Thoracic aorta (tissue), 2 donors: ENCODE results near the gene ARHGEF28. TPM values are rescaled to one million over a fixed set of nuclear protein-coding genes. Genes with fewer than 3 reads are reported as not detected.

Source experiments
- ATAC-seq: fragments of 150-250 bp; one replicate; pipeline ENCODE4 v1.8.0; 2017; ENCODE audit warnings: low read depth; ENCODE audit not compliant: insufficient number of reproducible peaks, low FRiP score
- DNase-seq: peaks from one replicate; pipeline ENCODE4 v3.0.0-alpha.2; 2020; ENCODE audit warnings: low spot score
- H3K27ac ChIP-seq, 2 donors: fragments of 200-600 bp; sonication (generic); 1 replicate in 1 of 2; 2 replicates in 1 of 2; pipeline ENCODE4 v1.5.1; 2016; ENCODE audit warnings: mild to moderate bottlenecking in 2 of 2, moderate library complexity in 2 of 2
- H3K27me3 ChIP-seq: fragments of 200-600 bp; sonication (generic); replicated peaks from 2 replicates; pipeline ENCODE4 v1.6.0; 2016; ENCODE audit warnings: mild to moderate bottlenecking; ENCODE audit not compliant: insufficient read depth
- H3K36me3 ChIP-seq: fragments of 200-600 bp; sonication (generic); one replicate; pipeline ENCODE4 v1.5.1; 2016
- H3K4me1 ChIP-seq, 2 donors: fragments of 200-600 bp; sonication (generic); 1 replicate in 1 of 2; 2 replicates in 1 of 2; pipeline versions ENCODE4 v1.5.1 to v1.6.0; 2016; ENCODE audit warnings: low read depth in 2 of 2, mild to moderate bottlenecking in 1 of 2; ENCODE audit not compliant: control insufficient read depth in 1 of 2
- H3K4me3 ChIP-seq: fragments of 200-600 bp; sonication (generic); 2 replicates; pipeline ENCODE4 v1.5.1; 2016; ENCODE audit warnings: mild to moderate bottlenecking
- H3K9me3 ChIP-seq: fragments of 200-600 bp; sonication (generic); 2 replicates; pipeline ENCODE4 v1.5.1; 2016
- CTCF ChIP-seq: fragments of 200-600 bp; sonication (generic); IDR thresholded peaks from one replicate; pipeline ENCODE4 v1.5.1; 2019; ENCODE audit warnings: antibody characterized with exemption
- total RNA-seq, 2 donors: library from RNA; depleted of rRNA; stranded (reverse); fragments of >200 nt; gene quantifications; one replicate each; pipeline versions ENCODE4 v1.1.0 to v1.2.3, GENCODE V29; 2016

The ARHGEF28 gene
- total RNA-seq, 2 donors from 2014 or later: 35.5 to 40.8 TPM

GRCh38 chr5:73946919-73947602, 321.1 kb downstream of the ARHGEF28 start:
- H3K4me3 ChIP-seq: peak overlapping the region; percentile 25
- ATAC-seq (no peak), DNase-seq (no peak)
- no peak for TF ChIP-seq CTCF
- H3K27me3 ChIP-seq: no peaks in the 10 kb centered on the region
- no peaks in the 10 kb centered on the region for H3K36me3 ChIP-seq
- H3K27ac ChIP-seq: peak overlapping the region; percentile 26 to 29
- H3K9me3 ChIP-seq: no peaks in the 10 kb centered on the region
- peaks cover 10 to 32% of the 10 kb centered on the region in 2 donors for H3K4me1 ChIP-seq

GRCh38 chr5:73947906-73948640, 322.1 kb downstream of the ARHGEF28 start:
- no peaks in the 10 kb centered on the region for H3K9me3 ChIP-seq
- no peak for TF ChIP-seq CTCF
- H3K27me3 ChIP-seq: no peaks in the 10 kb centered on the region
- H3K36me3 ChIP-seq: no peaks in the 10 kb centered on the region
- H3K4me1 ChIP-seq: peaks cover 10 to 32% of the 10 kb centered on the region in 2 donors
- H3K27ac ChIP-seq: peak overlapping the region; percentile 3 to 26
- ATAC-seq: no peak
- DNase-seq: no peak
- H3K4me3 ChIP-seq: peak overlapping the region; percentile 0

- Histone ChIP-seq H3K27ac (peak overlapping the region; percentile 3 to 26), H3K36me3 (no peaks in the 10 kb centered on the region), H3K9me3 (no peaks in the 10 kb centered on the region), H3K27me3 (no peaks in the 10 kb centered on the region), H3K4me1 (peaks cover 10 to 32% of the 10 kb centered on the region in 2 donors), H3K4me3 (no peak overlapping the region)
- TF ChIP-seq CTCF: no peak
- DNase-seq (no peak), ATAC-seq (no peak)
These were observed 322.7 kb downstream of the ARHGEF28 start for GRCh38 chr5:73948720-73949119.

- Histone ChIP-seq H3K4me1 (peaks cover 10 to 32% of the 10 kb centered on the region in 2 donors), H3K27ac (no peak overlapping the region), H3K36me3 (no peaks in the 10 kb centered on the region), H3K4me3 (no peak overlapping the region), H3K9me3 (no peaks in the 10 kb centered on the region), H3K27me3 (no peaks in the 10 kb centered on the region)
- no peak for ATAC-seq
- DNase-seq: no peak
- no peak for TF ChIP-seq CTCF
These were observed 324.5 kb downstream of the ARHGEF28 start for GRCh38 chr5:73950441-73950873.

- DNase-seq: no peak
- no peak for ATAC-seq
- no peak overlapping the region for H3K4me3 ChIP-seq
- peaks cover 10 to 32% of the 10 kb centered on the region in 2 donors for H3K4me1 ChIP-seq
- no peaks in the 10 kb centered on the region for H3K9me3 ChIP-seq
- no peaks in the 10 kb centered on the region for H3K27me3 ChIP-seq
- H3K36me3 ChIP-seq: no peaks in the 10 kb centered on the region
- no peak for TF ChIP-seq CTCF
- no peak overlapping the region for H3K27ac ChIP-seq
These were observed 325.0 kb downstream of the ARHGEF28 start for GRCh38 chr5:73950912-73951430.
